22Rv1 (cell line): ENCODE results near the gene ZNF366.

Source experiments
- ZFX ChIP-seq: fragments of 450-650 bp; IDR thresholded peaks from 2 replicates; pipeline ENCODE4 v1.6.1; 2017; ENCODE audit warnings: antibody characterized with exemption, borderline replicate concordance
- TF ChIP-seq, protein P1 (sequence below): fragments of 450-650 bp; IDR thresholded peaks from 2 replicates; pipeline ENCODE4 v1.5.1; 2017; ENCODE audit warnings: mild to moderate bottlenecking

DNA sequence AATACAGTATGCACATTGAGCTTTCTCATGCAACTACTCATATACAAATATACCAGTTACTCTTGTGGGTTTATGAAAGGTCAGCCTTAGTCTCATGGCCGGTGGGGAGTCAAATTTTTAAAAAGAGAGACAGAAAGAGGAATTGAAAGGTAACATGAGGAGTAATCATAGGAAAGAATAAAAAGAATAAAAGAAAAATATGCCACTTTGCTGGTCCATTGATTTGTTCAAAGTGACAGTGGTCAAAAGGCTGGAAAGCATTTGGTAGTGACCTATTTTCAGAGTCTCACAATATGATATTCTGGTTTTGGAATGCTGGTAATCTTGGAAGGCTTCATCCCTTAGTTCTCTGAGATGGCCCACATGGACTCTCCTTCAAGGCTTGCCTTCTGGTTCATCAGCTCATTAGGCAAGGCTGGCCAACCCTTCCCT lies 67.0 kb downstream of the ZNF366 start:
- TF ChIP-seq, protein P1, sequence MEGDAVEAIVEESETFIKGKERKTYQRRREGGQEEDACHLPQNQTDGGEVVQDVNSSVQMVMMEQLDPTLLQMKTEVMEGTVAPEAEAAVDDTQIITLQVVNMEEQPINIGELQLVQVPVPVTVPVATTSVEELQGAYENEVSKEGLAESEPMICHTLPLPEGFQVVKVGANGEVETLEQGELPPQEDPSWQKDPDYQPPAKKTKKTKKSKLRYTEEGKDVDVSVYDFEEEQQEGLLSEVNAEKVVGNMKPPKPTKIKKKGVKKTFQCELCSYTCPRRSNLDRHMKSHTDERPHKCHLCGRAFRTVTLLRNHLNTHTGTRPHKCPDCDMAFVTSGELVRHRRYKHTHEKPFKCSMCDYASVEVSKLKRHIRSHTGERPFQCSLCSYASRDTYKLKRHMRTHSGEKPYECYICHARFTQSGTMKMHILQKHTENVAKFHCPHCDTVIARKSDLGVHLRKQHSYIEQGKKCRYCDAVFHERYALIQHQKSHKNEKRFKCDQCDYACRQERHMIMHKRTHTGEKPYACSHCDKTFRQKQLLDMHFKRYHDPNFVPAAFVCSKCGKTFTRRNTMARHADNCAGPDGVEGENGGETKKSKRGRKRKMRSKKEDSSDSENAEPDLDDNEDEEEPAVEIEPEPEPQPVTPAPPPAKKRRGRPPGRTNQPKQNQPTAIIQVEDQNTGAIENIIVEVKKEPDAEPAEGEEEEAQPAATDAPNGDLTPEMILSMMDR: no peak
- no peak for TF ChIP-seq ZFX
